ENCODE results near the gene DMRTB1. TPM values are rescaled to one million over a fixed set of nuclear protein-coding genes. Genes with fewer than 3 reads are reported as not detected.
A peak's percentile ranks its signal among the peaks of the same experiment; 100 is the strongest.

Gene DMRTB1
- total RNA-seq, 2 experiments from 2014 or later = not detected

DNA sequence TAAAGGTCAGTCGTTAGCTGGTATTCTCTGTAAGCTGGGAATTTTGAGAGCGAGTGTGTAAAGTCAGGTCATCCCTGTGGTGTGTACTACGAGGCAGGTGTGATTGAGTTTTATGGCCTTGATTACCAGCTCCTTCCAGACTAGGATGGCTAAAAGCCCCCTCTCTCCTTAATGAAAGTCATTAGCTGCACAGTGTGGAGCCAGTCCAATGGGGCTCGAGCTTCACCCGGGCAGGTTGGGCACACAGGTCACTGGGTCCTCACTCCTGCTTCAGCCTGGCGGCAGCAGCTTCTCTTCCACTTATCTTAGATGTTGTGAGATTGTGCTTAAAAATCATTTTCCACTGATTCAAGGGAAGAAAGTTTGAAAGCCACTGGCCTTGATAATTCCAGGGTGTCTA is 3.0 kb downstream of the DMRTB1 start:
- peaks cover 7% of the 10 kb centered on the region for H3K4me1 Mint-ChIP-seq
- H3K4me3 Mint-ChIP-seq = no peak overlapping the region
- no peak for ATAC-seq

GRCh38 chr1:53462769-53463501 is 3.7 kb downstream of the DMRTB1 start:
- H3K27me3 Mint-ChIP-seq = no peaks in the 10 kb centered on the region

More for the DNA sequence above, 3.0 kb downstream of the DMRTB1 start:
- Mint-ChIP-seq H3K27me3 (no peaks in the 10 kb centered on the region), H3K36me3 (no peaks in the 10 kb centered on the region), H3K27ac (no peak overlapping the region), H3K9me3 (ENCODE audit: low read depth) (no peaks in the 10 kb centered on the region)
- CTCF ChIA-PET = interaction anchor here (1.1 kb wide), 1 partner anchor 23 kb away, joined by 3 read pairs; no protein-coding TSS in a partner anchor
- no peak for DNase-seq

GRCh38 chr1:53463961-53464899 is 5.0 kb downstream of the DMRTB1 start:
- H3K36me3 Mint-ChIP-seq = no peaks in the 10 kb centered on the region
- peaks cover 13% of the 10 kb centered on the region for H3K4me1 Mint-ChIP-seq
- CTCF ChIA-PET = interaction anchor here (1.0 to 2.3 kb wide), 4 partner anchors 10 to 186 kb away, joined by 3 to 8 read pairs (median 5); no protein-coding TSS in a partner anchor
- H3K27ac Mint-ChIP-seq = no peak overlapping the region
- no peaks in the 10 kb centered on the region for H3K27me3 Mint-ChIP-seq
- ATAC-seq (no peak), DNase-seq (no peak)
- no peak overlapping the region for H3K4me3 Mint-ChIP-seq
- H3K9me3 Mint-ChIP-seq (ENCODE audit: low read depth) = no peaks in the 10 kb centered on the region

More at GRCh38 chr1:53462769-53463501, 3.7 kb downstream of the DMRTB1 start:
- Mint-ChIP-seq H3K4me1 (peaks cover 13% of the 10 kb centered on the region), H3K9me3 (ENCODE audit: low read depth) (no peaks in the 10 kb centered on the region), H3K36me3 (no peaks in the 10 kb centered on the region), H3K4me3 (no peak overlapping the region), H3K27ac (no peak overlapping the region)
- ATAC-seq (no peak), DNase-seq (no peak)
- CTCF ChIA-PET = interaction anchor here (1.1 kb wide), 1 partner anchor 23 kb away, joined by 3 read pairs; no protein-coding TSS in a partner anchor

GRCh38 chr1:53465023-53465957 is 6.1 kb downstream of the DMRTB1 start:
- Mint-ChIP-seq H3K4me3 (no peak overlapping the region), H3K4me1 (peaks cover 13% of the 10 kb centered on the region), H3K36me3 (no peaks in the 10 kb centered on the region), H3K27ac (no peak overlapping the region), H3K9me3 (ENCODE audit: low read depth) (no peaks in the 10 kb centered on the region), H3K27me3 (no peaks in the 10 kb centered on the region)
- no peak for DNase-seq
- CTCF ChIA-PET = interaction anchor here (0.7 to 2.3 kb wide), 6 partner anchors 8 to 187 kb away, joined by 3 to 8 read pairs (median 3); no protein-coding TSS in a partner anchor
- peak; percentile 17 for ATAC-seq

- CTCF ChIA-PET = no interaction called here
- no peak for ATAC-seq
- H3K4me1 Mint-ChIP-seq = peaks cover 13% of the 10 kb centered on the region
- no peak for DNase-seq
- H3K36me3 Mint-ChIP-seq = no peaks in the 10 kb centered on the region
- no peak overlapping the region for H3K4me3 Mint-ChIP-seq
- no peaks in the 10 kb centered on the region for H3K9me3 Mint-ChIP-seq (ENCODE audit: low read depth)
- no peaks in the 10 kb centered on the region for H3K27me3 Mint-ChIP-seq
- no peak overlapping the region for H3K27ac Mint-ChIP-seq
These were observed 8.2 kb downstream of the DMRTB1 start for GRCh38 chr1:53467391-53467790.

DNA sequence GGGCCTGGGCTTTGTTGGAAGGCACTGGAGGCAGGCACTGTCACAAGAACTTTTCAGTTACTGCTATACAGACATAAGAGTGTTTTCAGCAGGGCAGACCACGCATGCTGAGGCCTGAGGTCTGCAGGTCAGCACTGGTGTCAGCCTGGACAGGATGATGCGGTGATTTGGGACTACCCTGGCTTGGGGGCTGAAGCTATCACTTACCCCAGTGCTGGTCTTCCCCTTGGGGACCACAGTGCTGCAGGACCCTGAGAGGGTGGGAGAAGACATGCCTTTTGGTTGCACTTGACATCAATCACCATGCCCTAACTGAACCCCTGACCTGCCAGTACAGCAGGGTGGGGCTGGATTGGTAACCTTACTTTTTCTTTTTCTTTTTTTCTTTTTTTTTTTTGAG is 9.2 kb downstream of the DMRTB1 start:
- no peak for DNase-seq
- no peaks in the 10 kb centered on the region for H3K36me3 Mint-ChIP-seq

GRCh38 chr1:53469373-53469772 is 10.2 kb downstream of the DMRTB1 start:
- DNase-seq = no peak
- Mint-ChIP-seq H3K27me3 (no peaks in the 10 kb centered on the region), H3K36me3 (no peaks in the 10 kb centered on the region), H3K9me3 (ENCODE audit: low read depth) (no peaks in the 10 kb centered on the region), H3K4me3 (no peak overlapping the region), H3K4me1 (peaks cover 13% of the 10 kb centered on the region), H3K27ac (no peak overlapping the region)
- no peak for ATAC-seq
- CTCF ChIA-PET = no interaction called here

More for the DNA sequence above, 9.2 kb downstream of the DMRTB1 start:
- no peak overlapping the region for H3K27ac Mint-ChIP-seq
- ATAC-seq = no peak
- H3K9me3 Mint-ChIP-seq (ENCODE audit: low read depth) = no peaks in the 10 kb centered on the region
- CTCF ChIA-PET = interaction anchor here (0.6 kb wide), 1 partner anchor 436 kb away, joined by 3 read pairs; no protein-coding TSS in a partner anchor
- peaks cover 13% of the 10 kb centered on the region for H3K4me1 Mint-ChIP-seq
- H3K4me3 Mint-ChIP-seq = no peak overlapping the region
- no peaks in the 10 kb centered on the region for H3K27me3 Mint-ChIP-seq

GRCh38 chr1:53470155-53470554 is 11.0 kb downstream of the DMRTB1 start:
- H3K36me3 Mint-ChIP-seq = no peaks in the 10 kb centered on the region
- no peak overlapping the region for H3K27ac Mint-ChIP-seq
- H3K4me3 Mint-ChIP-seq = no peak overlapping the region
- peaks cover 2% of the 10 kb centered on the region for H3K27me3 Mint-ChIP-seq
- no peak for ATAC-seq
- no peak for DNase-seq
- H3K9me3 Mint-ChIP-seq (ENCODE audit: low read depth) = no peaks in the 10 kb centered on the region
- CTCF ChIA-PET = no interaction called here
- H3K4me1 Mint-ChIP-seq = peaks cover 13% of the 10 kb centered on the region

DNA sequence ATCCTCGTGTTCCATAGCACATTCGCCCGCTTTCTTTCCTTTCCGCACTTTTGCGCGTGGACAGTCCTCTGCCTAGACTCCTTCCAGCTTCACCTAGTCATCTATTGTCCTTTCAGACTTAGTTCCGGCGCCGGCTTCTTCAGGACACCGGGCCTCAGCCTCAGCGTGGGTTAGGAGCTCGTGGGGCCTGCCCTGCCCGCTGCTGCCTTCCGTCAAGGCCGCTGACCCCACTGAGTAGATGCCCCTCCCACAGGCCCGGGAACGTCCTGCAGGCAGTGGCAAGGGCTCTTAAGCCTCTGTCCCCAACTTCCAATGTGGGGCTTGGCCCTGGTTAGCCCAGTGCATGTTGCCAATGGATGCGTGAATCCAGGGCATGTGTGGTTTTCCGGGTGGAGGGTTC is 11.4 kb downstream of the DMRTB1 start:
- ATAC-seq (no peak), DNase-seq (no peak)
- Mint-ChIP-seq H3K4me1 (peaks cover 12% of the 10 kb centered on the region), H3K9me3 (ENCODE audit: low read depth) (no peaks in the 10 kb centered on the region), H3K27me3 (peaks cover 5% of the 10 kb centered on the region), H3K27ac (no peak overlapping the region), H3K36me3 (no peaks in the 10 kb centered on the region), H3K4me3 (no peak overlapping the region)
- CTCF ChIA-PET = no interaction called here

DNA sequence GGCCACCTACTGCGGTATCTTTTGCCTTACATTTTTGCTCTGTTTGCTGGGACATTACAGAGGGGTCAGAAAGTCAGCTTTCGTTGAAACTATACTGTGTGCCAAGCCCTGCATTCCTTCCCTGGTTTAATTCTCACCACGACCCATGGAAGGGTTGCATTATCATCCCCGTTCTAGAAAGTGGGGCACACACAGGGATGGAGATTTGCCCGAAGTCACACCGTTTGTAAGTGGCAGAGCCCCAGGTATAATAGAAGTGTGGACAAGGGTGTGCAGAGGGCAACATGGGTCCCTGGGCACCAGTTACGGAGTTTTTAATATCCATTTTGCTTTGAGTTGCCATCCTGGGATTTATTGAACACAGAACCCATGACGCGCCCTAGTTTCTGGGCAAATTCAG is 11.8 kb downstream of the DMRTB1 start:
- Mint-ChIP-seq H3K27ac (no peak overlapping the region), H3K36me3 (no peaks in the 10 kb centered on the region), H3K4me1 (peaks cover 8% of the 10 kb centered on the region), H3K27me3 (peaks cover 9% of the 10 kb centered on the region), H3K4me3 (no peak overlapping the region), H3K9me3 (ENCODE audit: low read depth) (no peaks in the 10 kb centered on the region)
- CTCF ChIA-PET = no interaction called here
- DNase-seq = no peak
- no peak for ATAC-seq

DNA sequence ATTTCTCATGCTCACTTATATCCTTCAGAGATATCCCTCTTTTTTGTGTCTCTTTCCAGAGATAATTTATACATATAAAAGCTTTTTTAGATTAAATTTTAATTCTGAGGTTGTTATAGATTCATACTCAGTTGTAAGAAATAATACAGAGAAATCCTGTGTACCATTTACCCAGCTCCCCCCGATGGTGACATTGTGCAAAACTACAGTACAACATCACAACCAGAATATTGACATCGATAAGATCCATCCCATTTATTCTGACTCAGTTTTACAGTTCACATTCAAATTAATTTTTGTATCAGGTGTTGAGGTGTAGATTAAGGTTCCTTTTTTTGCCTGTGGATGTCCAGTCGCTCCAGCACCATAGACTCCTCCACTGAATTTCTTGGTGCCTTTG is 14.3 kb downstream of the DMRTB1 start:
- H3K27me3 Mint-ChIP-seq = peaks cover 12% of the 10 kb centered on the region
- CTCF ChIA-PET = interaction anchor here (0.6 to 1.9 kb wide), 4 partner anchors 9 to 195 kb away, joined by 3 to 8 read pairs (median 4); no protein-coding TSS in a partner anchor

DNA sequence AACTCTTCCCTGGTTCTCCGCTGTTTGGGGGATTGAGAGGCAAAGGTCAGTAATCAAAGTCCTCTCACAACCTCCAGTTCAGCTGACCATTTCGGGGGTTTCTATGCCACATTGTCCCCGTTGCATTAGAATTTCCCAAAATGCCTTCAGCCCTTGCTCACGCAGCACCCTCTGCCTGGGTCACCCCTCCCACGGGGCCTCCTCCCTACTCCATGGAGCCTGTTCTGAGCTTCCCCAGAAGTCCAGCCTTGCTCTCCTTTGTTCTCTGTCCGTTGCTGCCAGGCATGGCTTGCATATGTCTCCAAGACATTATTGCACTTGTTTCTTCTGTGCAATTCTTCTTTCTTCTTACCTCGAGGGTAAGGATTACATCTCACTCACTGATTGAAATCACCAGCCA is 16.5 kb downstream of the DMRTB1 start:
- CTCF ChIA-PET = no interaction called here
- no peaks in the 10 kb centered on the region for H3K9me3 Mint-ChIP-seq (ENCODE audit: low read depth)
- no peak for DNase-seq

More for the DNA sequence above, 14.3 kb downstream of the DMRTB1 start:
- no peak overlapping the region for H3K4me3 Mint-ChIP-seq
- DNase-seq (no peak), ATAC-seq (no peak)
- no peaks in the 10 kb centered on the region for H3K9me3 Mint-ChIP-seq (ENCODE audit: low read depth)
- H3K27ac Mint-ChIP-seq = no peak overlapping the region
- H3K4me1 Mint-ChIP-seq = no peaks in the 10 kb centered on the region
- no peaks in the 10 kb centered on the region for H3K36me3 Mint-ChIP-seq

More for the DNA sequence above, 16.5 kb downstream of the DMRTB1 start:
- Mint-ChIP-seq H3K4me3 (no peak overlapping the region), H3K4me1 (no peaks in the 10 kb centered on the region), H3K36me3 (no peaks in the 10 kb centered on the region), H3K27me3 (peaks cover 14% of the 10 kb centered on the region), H3K27ac (no peak overlapping the region)
- no peak for ATAC-seq

Data from activated CD8-positive, alpha-beta memory T cell treated with anti-CD3 and anti-CD28 coated beads, Interleukin-2, amount 10 ng/mL, durations not matched to agents 7 days and 5 days (primary cell).